Fibroblast of pulmonary artery (primary cell): ENCODE measurements around the gene DLGAP5.

Source experiments
- DNase-seq: peaks from one replicate; pipeline ENCODE4 v3.0.0-alpha.2; 2010; ENCODE audit warnings: low read depth
- H3K4me3 ChIP-seq: replicated peaks from 2 replicates; pipeline ENCODE4 v1.5.1; 2011; ENCODE audit warnings: low read depth, mild to moderate bottlenecking, control low read depth, low read length, moderate library complexity
- TF ChIP-seq, protein P1 (sequence below): IDR thresholded peaks from 2 replicates; pipeline ENCODE4 v1.5.1; 2011; ENCODE audit warnings: mild to moderate bottlenecking, control low read depth, low read length, inconsistent platforms; ENCODE audit errors: missing control alignments

The DLGAP5 gene

GRCh38 chr14:55223364-55223763 lies 32.0 kb upstream of the DLGAP5 start:
- no peak for DNase-seq
- TF ChIP-seq, protein P1, sequence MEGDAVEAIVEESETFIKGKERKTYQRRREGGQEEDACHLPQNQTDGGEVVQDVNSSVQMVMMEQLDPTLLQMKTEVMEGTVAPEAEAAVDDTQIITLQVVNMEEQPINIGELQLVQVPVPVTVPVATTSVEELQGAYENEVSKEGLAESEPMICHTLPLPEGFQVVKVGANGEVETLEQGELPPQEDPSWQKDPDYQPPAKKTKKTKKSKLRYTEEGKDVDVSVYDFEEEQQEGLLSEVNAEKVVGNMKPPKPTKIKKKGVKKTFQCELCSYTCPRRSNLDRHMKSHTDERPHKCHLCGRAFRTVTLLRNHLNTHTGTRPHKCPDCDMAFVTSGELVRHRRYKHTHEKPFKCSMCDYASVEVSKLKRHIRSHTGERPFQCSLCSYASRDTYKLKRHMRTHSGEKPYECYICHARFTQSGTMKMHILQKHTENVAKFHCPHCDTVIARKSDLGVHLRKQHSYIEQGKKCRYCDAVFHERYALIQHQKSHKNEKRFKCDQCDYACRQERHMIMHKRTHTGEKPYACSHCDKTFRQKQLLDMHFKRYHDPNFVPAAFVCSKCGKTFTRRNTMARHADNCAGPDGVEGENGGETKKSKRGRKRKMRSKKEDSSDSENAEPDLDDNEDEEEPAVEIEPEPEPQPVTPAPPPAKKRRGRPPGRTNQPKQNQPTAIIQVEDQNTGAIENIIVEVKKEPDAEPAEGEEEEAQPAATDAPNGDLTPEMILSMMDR = no peak
- no peak overlapping the region for H3K4me3 ChIP-seq

GRCh38 chr14:55221968-55222367 lies 30.6 kb upstream of the DLGAP5 start:
- H3K4me3 ChIP-seq = no peak overlapping the region
- no peak for DNase-seq
- TF ChIP-seq, protein P1 = no peak

GRCh38 chr14:55221186-55221585 lies 29.8 kb upstream of the DLGAP5 start:
- TF ChIP-seq, protein P1 = no peak
- no peak overlapping the region for H3K4me3 ChIP-seq
- DNase-seq = peak; percentile 67

DNA sequence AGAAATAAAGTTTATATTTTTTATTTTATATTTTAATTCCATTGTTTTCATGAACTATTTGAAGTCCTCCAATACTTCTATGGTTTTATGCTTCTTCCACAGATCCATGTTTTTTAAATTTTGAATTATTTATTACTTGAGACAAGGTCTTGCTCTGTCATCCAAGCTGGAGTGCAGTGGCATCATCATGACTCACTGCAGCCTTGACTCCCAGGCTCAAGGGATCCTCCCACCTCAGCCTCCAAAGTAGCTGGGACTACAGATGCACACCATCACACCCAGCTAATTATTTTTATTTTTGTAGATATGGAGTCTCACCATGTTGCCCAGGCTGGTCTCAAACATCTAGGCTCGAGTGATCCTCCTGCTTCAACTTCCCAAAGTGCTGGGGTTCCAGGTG lies 28.8 kb upstream of the DLGAP5 start:
- TF ChIP-seq, protein P1 = no peak

DNA sequence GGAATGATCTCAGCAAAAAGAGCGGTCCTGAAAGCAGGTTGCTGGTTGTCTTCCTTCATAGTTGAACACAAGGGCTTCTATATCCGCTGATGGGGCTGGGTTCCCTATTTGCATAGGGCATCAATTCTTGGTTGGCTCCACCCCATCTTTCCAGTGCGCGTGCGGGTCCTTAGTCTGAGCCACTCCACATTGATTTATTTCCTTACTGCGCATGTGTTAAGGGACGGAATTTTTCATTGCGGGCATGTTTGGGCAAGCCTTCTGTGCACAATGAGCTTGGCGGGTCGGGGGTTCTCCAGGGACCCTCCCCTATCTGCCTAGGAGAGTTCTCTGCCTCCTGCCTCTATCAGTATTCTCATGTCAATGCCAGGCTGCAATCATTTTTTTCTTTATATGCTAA lies 21.2 kb upstream of the DLGAP5 start:
- TF ChIP-seq, protein P1 = no peak
- no peak overlapping the region for H3K4me3 ChIP-seq
- DNase-seq = no peak

More for the DNA sequence above, 28.8 kb upstream of the DLGAP5 start:
- no peak for DNase-seq
- H3K4me3 ChIP-seq = no peak overlapping the region

DNA sequence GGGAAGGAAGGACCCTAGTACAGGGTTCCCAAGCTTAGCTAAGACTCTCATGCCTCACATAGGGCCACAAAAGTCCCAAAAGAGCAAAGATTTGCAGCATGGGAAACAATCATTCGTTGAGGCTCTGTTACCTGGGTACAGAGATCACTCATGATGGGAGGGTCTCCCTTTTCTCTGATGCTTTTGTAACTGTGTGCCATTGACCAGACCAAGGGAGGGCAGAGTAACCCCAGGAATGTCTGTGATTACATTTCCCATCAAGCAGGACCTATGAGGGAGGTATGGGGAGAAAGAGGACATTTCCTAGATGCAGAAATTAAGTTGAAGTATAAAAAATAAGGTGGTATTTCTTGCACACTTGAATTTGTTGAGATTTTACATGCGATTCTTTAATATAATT lies 16.4 kb upstream of the DLGAP5 start:
- no peak overlapping the region for H3K4me3 ChIP-seq
- TF ChIP-seq, protein P1 = no peak
- no peak for DNase-seq

- no peak overlapping the region for H3K4me3 ChIP-seq
- TF ChIP-seq, protein P1 = no peak
- DNase-seq = no peak
Measured at GRCh38 chr14:55206175-55206693, 14.8 kb upstream of the DLGAP5 start.
